ENCODE data around the gene WDR17. TPM values are rescaled to one million over a fixed set of nuclear protein-coding genes. Genes with fewer than 3 reads are reported as not detected.

Gene WDR17
- total RNA-seq, 1 donor from 2014 or later = 0.50 TPM

GRCh38 chr4:176139518-176139917 lies 73.9 kb downstream of the WDR17 start:
- no peak for DNase-seq (ENCODE audit: low spot score)
- Mint-ChIP-seq H3K4me1 (ENCODE audit: low read depth) (no peaks in the 10 kb centered on the region), H3K36me3 (ENCODE audit: low read depth) (no peaks in the 10 kb centered on the region), H3K9me3 (ENCODE audit: low read depth) (no peaks in the 10 kb centered on the region), H3K4me3 (ENCODE audit: unreplicated experiment) (no peak overlapping the region), H3K27me3 (ENCODE audit: low read depth) (no peaks in the 10 kb centered on the region), H3K27ac (ENCODE audit: unreplicated experiment) (no peak overlapping the region)
- TF ChIP-seq CTCF (IDR thresholded peaks at IDR 0.05) = no peak

GRCh38 chr4:176142253-176142652 lies 76.6 kb downstream of the WDR17 start:
- Mint-ChIP-seq H3K36me3 (ENCODE audit: low read depth) (no peaks in the 10 kb centered on the region), H3K4me3 (ENCODE audit: unreplicated experiment) (no peak overlapping the region), H3K9me3 (ENCODE audit: low read depth) (no peaks in the 10 kb centered on the region), H3K27ac (ENCODE audit: unreplicated experiment) (no peak overlapping the region), H3K4me1 (ENCODE audit: low read depth) (no peaks in the 10 kb centered on the region), H3K27me3 (ENCODE audit: low read depth) (no peaks in the 10 kb centered on the region)
- DNase-seq (ENCODE audit: low spot score) = no peak
- no peak for TF ChIP-seq CTCF (IDR thresholded peaks at IDR 0.05)

GRCh38 chr4:176149680-176150355 lies 84.2 kb downstream of the WDR17 start:
- Mint-ChIP-seq H3K4me1 (ENCODE audit: low read depth) (peaks cover 8% of the 10 kb centered on the region), H3K27me3 (ENCODE audit: low read depth) (no peaks in the 10 kb centered on the region), H3K36me3 (ENCODE audit: low read depth) (no peaks in the 10 kb centered on the region), H3K9me3 (ENCODE audit: low read depth) (no peaks in the 10 kb centered on the region), H3K4me3 (ENCODE audit: unreplicated experiment) (no peak overlapping the region), H3K27ac (ENCODE audit: unreplicated experiment) (no peak overlapping the region)
- no peak for TF ChIP-seq CTCF (IDR thresholded peaks at IDR 0.05)
- no peak for DNase-seq (ENCODE audit: low spot score)

GRCh38 chr4:176150356-176150682 lies 84.7 kb downstream of the WDR17 start:
- H3K27ac Mint-ChIP-seq (ENCODE audit: unreplicated experiment) = no peak overlapping the region
- TF ChIP-seq CTCF (IDR thresholded peaks at IDR 0.05) = peak; percentile 89
- DNase-seq (ENCODE audit: low spot score) = no peak
- H3K4me1 Mint-ChIP-seq (ENCODE audit: low read depth) = peaks cover 8% of the 10 kb centered on the region
- no peak overlapping the region for H3K4me3 Mint-ChIP-seq (ENCODE audit: unreplicated experiment)
- no peaks in the 10 kb centered on the region for H3K36me3 Mint-ChIP-seq (ENCODE audit: low read depth)
- no peaks in the 10 kb centered on the region for H3K27me3 Mint-ChIP-seq (ENCODE audit: low read depth)
- H3K9me3 Mint-ChIP-seq (ENCODE audit: low read depth) = no peaks in the 10 kb centered on the region

GRCh38 chr4:176150704-176151103 lies 85.1 kb downstream of the WDR17 start:
- Mint-ChIP-seq H3K9me3 (ENCODE audit: low read depth) (no peaks in the 10 kb centered on the region), H3K4me3 (ENCODE audit: unreplicated experiment) (no peak overlapping the region), H3K36me3 (ENCODE audit: low read depth) (no peaks in the 10 kb centered on the region), H3K27me3 (ENCODE audit: low read depth) (no peaks in the 10 kb centered on the region), H3K4me1 (ENCODE audit: low read depth) (peaks cover 8% of the 10 kb centered on the region), H3K27ac (ENCODE audit: unreplicated experiment) (no peak overlapping the region)
- no peak for DNase-seq (ENCODE audit: low spot score)
- no peak for TF ChIP-seq CTCF (IDR thresholded peaks at IDR 0.05)
